ENCODE data around the gene FBXW7. TPM values are rescaled to one million over a fixed set of nuclear protein-coding genes. Genes with fewer than 3 reads are reported as not detected.

The FBXW7 gene
- polyA plus RNA-seq, 1 of the 3 experiments (the other 2 are of a cell fraction), result 7.7 TPM

- H3K27ac ChIP-seq (ENCODE audit: low read depth in 2 of 2, low read length in 1 of 2), result peak overlapping the region in 1 of 2 experiments; percentile 88; a peak in 2 of 4 replicates
- 40% methylated on average over 4 of the region's 4 CpGs for WGBS (ENCODE audit: low lambda C conversion rate)
- H3K9me2 ChIP-seq, result no peaks in the 10 kb centered on the region
- DNase-seq, result peak; percentile 21
- no peak overlapping the region for H3K4me3 ChIP-seq (ENCODE audit: low read depth in 2 of 2, low read length in 1 of 2)
- H3K9ac ChIP-seq, result no peak overlapping the region
- TF ChIP-seq FOXJ3 (CRISPR knock-in tag; IDR thresholded peaks at IDR 0.05) (no peak), RFX5 (IDR thresholded peaks at IDR 0.05; ENCODE audit: low read length) (no peak), JUND (IDR thresholded peaks at IDR 0.05) (no peak), FOSL2 (IDR thresholded peaks at IDR 0.05; ENCODE audit: borderline replicate concordance, low read depth) (no peak), MEF2A (IDR thresholded peaks at IDR 0.05; ENCODE audit: borderline replicate concordance, low read depth) (no peak), USF2 (IDR thresholded peaks at IDR 0.05; ENCODE audit: borderline replicate concordance, low read depth, low read length) (no peak), USF1 (IDR thresholded peaks at IDR 0.05; ENCODE audit: borderline replicate concordance, low read depth) (no peak), RXRA (IDR thresholded peaks at IDR 0.05; ENCODE audit: borderline replicate concordance, low read depth) (no peak), CTCF (IDR thresholded peaks at IDR 0.05) (no peak), POLR2AphosphoS5 (IDR thresholded peaks at IDR 0.05; ENCODE audit: low read depth, low read length) (no peak), CHD2 (IDR thresholded peaks at IDR 0.05; ENCODE audit: low read length, partially characterized antibody) (no peak), RAD21 (IDR thresholded peaks at IDR 0.05; ENCODE audit: low read length) (no peak), SIN3A (IDR thresholded peaks at IDR 0.05; ENCODE audit: borderline replicate concordance, low read depth, low read length) (no peak), NFIC (IDR thresholded peaks at IDR 0.05; ENCODE audit: borderline replicate concordance) (no peak)
- TF ChIP-seq, protein P1, sequence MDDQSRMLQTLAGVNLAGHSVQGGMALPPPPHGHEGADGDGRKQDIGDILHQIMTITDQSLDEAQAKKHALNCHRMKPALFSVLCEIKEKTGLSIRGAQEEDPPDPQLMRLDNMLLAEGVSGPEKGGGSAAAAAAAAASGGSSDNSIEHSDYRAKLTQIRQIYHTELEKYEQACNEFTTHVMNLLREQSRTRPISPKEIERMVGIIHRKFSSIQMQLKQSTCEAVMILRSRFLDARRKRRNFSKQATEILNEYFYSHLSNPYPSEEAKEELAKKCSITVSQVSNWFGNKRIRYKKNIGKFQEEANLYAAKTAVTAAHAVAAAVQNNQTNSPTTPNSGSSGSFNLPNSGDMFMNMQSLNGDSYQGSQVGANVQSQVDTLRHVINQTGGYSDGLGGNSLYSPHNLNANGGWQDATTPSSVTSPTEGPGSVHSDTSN (IDR thresholded peaks at IDR 0.05), result no peak
- TF ChIP-seq, protein P2, sequence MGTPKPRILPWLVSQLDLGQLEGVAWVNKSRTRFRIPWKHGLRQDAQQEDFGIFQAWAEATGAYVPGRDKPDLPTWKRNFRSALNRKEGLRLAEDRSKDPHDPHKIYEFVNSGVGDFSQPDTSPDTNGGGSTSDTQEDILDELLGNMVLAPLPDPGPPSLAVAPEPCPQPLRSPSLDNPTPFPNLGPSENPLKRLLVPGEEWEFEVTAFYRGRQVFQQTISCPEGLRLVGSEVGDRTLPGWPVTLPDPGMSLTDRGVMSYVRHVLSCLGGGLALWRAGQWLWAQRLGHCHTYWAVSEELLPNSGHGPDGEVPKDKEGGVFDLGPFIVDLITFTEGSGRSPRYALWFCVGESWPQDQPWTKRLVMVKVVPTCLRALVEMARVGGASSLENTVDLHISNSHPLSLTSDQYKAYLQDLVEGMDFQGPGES (IDR thresholded peaks at IDR 0.05; ENCODE audit: low read depth, low read length), result no peak
- no peaks in the 10 kb centered on the region for H3K27me3 ChIP-seq (ENCODE audit: insufficient read depth)
- no peaks in the 10 kb centered on the region for H3F3A ChIP-seq (replicated peaks; ENCODE audit: insufficient read depth)
- no peaks in the 10 kb centered on the region for H3K36me3 ChIP-seq (replicated peaks in 1 of 2; ENCODE audit: control insufficient read depth in 1 of 2, insufficient read depth in 2 of 2, low read length in 1 of 2)
- H3K79me2 ChIP-seq (ENCODE audit: insufficient read depth), result no peaks in the 10 kb centered on the region
- POLR2A ChIA-PET, result no interaction called here
- H3K9me3 ChIP-seq, result no peaks in the 10 kb centered on the region
- H3K4me2 ChIP-seq, result no peak overlapping the region
- CTCF ChIA-PET, result interaction anchor here (1.0 to 1.2 kb wide), 2 partner anchors 9 to 40 kb away, joined by 3 to 4 read pairs; no protein-coding TSS in a partner anchor
- H3K4me1 ChIP-seq (ENCODE audit: control insufficient read depth in 1 of 2, insufficient read depth in 2 of 2, low read depth in 1 of 2, low read length in 1 of 2), result peaks cover 0 to 18% of the 10 kb centered on the region in 2 experiments; a peak in 2 of 4 replicates
- no peak overlapping the region for H2AFZ ChIP-seq (ENCODE audit: low read depth)
- H4K20me1 ChIP-seq (ENCODE audit: insufficient read depth), result no peaks in the 10 kb centered on the region
These were observed 226.9 kb downstream of the FBXW7 start for GRCh38 chr4:152308951-152309350.
